HG03060 (cell line): ENCODE data around the gene HSPA1A.
"Not testable (repeated sequence)": the region's sequence is repeated elsewhere in the genome, so short reads cannot be mapped to it uniquely, and the experiment has no call there.

Experiments
- ATAC-seq: cut with Tn5 transposase; IDR thresholded peaks from one replicate; pipeline ENCODE4 v1.9.1; 2021; ENCODE audit warnings: low read depth, moderate number of reproducible peaks; ENCODE audit not compliant: unreplicated experiment

The HSPA1A gene

DNA sequence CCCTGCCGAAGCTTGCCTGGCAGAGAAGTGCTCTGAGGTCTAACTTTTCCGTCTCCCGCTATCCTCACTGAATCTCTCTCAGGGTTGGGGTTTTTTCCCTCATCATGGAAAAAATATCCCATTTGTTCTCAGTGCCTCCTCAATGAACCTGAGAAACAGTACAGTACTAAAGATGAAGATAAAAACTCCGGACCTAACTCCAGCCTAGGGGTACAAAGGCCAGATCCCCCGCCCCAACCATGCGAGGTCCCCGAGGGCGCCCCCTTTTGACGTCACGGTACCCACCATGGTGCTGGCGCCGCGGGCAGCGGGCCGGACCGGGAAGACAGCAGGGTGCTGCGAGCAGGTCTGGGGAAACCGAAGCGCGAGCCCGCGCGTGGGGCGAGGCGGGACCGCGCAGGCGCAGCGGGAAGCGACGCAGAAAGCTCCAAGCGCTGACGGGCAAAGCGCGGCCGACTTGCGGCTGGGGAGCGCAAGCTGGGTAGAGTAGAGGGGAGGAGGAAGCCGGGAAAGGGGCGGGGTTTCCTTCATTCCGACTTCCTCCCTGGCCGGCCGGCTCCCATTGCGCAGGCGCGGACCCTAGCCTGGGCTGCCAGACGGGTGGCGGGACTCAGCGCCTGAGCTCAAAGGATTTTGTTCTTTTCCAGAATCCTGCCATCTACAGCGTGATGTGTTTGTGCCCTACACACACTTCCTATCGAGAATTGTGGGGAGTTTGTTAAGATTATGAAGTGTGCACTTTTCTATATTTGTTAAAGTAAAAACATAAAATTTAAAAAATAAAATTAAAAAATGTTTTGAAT lies 8.7 kb upstream of the HSPA1A start, which contains the start of gene LSM2:
Gene LSM2, minus strand, starts transcription at position 497 of the 803 bp plus-strand sequence. Its CDS starts 209 bp downstream, at position 288.
- ATAC-seq = peak; percentile 76

DNA sequence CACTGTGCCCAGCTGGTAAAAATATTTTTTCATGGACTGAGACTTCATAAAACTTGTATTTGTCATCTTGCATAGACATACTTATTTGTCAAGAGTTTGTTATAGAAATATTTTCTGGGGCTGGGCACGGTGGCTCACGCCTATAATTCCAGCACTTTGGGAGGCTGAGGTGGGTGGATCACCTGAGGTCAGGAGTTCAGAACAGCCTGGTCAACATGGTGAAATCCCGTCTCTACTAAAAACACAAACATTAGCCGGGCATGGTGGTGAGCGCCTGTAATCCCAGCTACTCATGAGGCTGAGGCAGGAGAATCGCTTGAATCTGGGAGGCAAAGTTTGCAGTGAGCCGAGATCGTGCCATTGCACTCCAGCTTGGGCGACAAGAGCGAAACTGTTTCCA lies 6.7 kb upstream of the HSPA1A start:
- ATAC-seq = not testable (repeated sequence)

- ATAC-seq = no peak
Observed at GRCh38 chr6:31811645-31812044, 3.7 kb upstream of the HSPA1A start.

DNA sequence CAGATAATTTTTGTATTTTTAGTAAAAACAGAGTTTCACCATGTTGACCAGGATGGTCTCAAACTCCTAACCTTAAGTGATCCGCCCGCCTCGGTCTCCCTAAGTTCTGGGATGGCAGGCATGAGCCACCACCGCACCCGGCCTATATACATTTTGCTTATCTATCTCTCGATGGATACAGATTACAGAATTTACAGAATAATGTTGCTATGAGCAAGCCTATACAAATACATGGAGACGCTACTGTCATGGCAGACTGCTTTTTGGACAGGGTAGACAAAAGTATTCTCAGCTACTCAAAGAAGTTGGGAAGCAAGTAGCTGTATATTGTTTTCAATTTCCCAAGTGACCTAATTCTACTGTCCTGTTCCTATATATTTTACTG lies 1.9 kb upstream of the HSPA1A start:
- no peak for ATAC-seq

- ATAC-seq = no peak
Observed at GRCh38 chr6:31814677-31815024, 692 bp upstream of the HSPA1A start.

DNA sequence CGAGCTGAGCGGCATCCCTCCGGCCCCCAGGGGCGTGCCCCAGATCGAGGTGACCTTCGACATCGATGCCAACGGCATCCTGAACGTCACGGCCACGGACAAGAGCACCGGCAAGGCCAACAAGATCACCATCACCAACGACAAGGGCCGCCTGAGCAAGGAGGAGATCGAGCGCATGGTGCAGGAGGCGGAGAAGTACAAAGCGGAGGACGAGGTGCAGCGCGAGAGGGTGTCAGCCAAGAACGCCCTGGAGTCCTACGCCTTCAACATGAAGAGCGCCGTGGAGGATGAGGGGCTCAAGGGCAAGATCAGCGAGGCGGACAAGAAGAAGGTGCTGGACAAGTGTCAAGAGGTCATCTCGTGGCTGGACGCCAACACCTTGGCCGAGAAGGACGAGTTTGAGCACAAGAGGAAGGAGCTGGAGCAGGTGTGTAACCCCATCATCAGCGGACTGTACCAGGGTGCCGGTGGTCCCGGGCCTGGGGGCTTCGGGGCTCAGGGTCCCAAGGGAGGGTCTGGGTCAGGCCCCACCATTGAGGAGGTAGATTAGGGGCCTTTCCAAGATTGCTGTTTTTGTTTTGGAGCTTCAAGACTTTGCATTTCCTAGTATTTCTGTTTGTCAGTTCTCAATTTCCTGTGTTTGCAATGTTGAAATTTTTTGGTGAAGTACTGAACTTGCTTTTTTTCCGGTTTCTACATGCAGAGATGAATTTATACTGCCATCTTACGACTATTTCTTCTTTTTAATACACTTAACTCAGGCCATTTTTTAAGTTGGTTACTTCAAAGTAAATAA lies 2.0 kb downstream of the HSPA1A start:
- ATAC-seq = not testable (repeated sequence)

DNA sequence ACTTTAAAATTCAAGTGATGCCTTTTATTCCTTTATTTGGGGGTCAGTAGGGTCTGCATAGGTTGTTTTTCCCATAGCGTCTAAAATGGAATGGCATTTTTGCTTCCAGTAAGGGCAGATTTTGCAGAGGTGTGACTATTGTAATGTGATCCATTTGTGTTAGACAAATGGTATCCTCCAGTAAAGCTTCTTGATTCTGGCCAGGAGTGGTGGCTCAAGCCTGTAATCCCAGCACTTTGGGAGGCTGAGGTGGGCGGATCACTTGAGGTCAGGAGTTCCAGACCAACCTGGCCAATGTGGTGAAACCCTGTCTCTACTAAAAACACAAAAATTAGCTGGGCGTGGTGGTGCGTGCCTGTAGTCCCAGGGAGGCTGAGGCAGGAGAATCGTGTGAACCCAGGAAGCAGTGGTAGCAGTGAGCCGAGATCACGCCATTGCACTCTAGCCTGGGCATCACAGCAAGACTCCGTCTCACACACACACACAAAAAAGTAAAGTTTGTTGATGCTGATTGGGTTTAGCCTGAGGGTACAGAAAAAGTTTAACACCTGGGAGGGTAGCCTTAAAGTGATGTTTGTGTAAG lies 2.7 kb downstream of the HSPA1A start:
- ATAC-seq = not testable (repeated sequence)

GRCh38 chr6:31819871-31820299 lies 4.5 kb downstream of the HSPA1A start:
- no peak for ATAC-seq

- ATAC-seq = not testable (repeated sequence)
Observed at GRCh38 chr6:31820399-31820798, 5.1 kb downstream of the HSPA1A start.

- ATAC-seq = no peak
Observed at GRCh38 chr6:31821301-31822035, 6.1 kb downstream of the HSPA1A start.

DNA sequence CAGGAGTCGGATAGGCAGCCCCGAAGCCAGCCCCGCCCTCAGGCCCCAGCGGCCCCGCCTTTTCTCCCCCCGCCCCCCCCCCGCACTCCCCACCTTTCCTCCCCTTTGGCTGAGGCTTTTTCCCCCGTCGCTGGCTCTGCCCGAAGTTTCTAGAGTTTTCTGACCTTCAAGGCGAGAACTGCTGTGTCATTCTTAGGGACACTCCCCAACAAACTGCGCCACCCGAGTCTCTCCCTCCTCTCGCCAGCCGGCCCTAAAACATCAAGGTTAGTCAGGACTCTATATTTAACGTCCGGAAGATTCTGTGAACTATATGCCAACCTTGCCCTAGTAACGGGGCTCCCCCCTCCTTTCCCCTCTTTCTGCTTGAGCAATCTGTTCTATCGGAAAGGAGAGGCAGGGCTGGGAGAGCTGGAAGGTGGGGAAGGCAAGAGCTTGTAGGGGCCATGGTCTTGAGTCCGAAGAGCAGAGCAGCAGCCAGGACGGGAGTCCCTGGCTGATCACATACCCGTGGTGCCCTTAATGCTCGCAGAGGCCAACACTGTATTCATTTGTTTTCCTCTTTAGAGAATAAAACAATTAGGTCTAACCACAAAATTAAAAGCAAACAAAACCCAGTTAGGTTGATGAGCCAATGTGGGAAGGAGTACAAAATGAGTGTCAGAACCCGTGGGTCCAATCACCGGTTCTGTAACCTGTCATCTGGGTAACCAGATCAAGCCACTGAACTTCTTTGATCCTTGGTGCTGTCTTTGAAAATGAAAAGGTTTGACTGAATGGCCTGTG lies 6.9 kb downstream of the HSPA1A start:
- ATAC-seq = no peak

GRCh38 chr6:31823592-31824196 lies 8.4 kb downstream of the HSPA1A start:
- not testable (repeated sequence) for ATAC-seq

GRCh38 chr6:31825553-31825952 lies 10.2 kb downstream of the HSPA1A start:
- ATAC-seq = no peak

DNA sequence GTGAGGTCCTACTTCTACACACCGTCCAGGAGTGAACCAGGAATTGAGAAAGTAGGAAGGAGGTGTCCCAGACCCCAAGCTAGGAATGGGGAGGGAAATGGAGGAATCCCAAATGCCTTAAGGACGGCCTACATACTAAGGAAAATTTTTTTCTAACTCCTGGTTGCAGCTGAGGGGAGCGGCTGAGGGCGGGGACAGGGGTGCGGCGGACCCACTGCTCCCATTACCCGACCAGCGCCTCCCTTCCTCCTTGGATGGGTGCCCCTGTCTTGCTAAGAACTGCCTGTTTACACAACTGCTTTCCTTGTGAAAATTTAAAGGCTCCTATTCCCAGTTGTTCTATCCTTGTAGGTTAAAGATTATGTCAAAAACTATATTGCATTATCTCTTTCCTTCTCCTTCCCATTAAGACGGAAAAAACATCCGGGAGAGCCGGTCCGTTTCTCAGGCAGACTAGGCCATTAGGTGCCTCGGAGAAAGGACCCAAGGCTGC lies 11.5 kb downstream of the HSPA1A start:
- no peak for ATAC-seq

GRCh38 chr6:31827286-31828079 lies 12.1 kb downstream of the HSPA1A start, which contains the start of gene HSPA1B:
Gene HSPA1B, plus strand, starts transcription at chr6:31827738. Its CDS starts 213 bp downstream, at chr6:31827951.
- peak; percentile 51 for ATAC-seq

GRCh38 chr6:31829633-31830283 lies 14.4 kb downstream of the HSPA1A start:
- ATAC-seq = no peak

DNA sequence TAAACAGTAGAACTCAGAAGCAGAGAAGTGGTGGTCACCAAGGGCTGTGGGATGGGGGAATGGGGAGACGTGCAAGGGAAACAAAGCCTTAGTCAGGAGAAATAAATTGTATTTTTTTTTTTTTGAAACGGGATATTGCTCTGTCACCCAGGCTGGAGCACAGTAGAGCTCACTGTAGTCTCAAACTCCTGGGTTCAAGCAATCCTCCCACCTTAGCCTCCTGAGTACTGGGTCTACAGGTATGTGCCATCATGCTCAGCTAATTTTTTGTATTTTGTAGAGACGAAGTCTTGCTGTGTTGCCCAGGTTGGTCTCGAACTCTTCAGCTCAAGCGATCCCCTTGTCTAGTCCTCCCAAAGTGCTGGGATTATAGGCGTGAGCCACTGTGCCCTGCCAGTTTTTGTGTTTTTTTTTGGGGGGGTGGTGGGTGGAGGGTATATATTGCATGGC lies 15.6 kb downstream of the HSPA1A start:
- no peak for ATAC-seq
